ENCODE measurements around the gene DOK3.

DOK3 gene

DNA sequence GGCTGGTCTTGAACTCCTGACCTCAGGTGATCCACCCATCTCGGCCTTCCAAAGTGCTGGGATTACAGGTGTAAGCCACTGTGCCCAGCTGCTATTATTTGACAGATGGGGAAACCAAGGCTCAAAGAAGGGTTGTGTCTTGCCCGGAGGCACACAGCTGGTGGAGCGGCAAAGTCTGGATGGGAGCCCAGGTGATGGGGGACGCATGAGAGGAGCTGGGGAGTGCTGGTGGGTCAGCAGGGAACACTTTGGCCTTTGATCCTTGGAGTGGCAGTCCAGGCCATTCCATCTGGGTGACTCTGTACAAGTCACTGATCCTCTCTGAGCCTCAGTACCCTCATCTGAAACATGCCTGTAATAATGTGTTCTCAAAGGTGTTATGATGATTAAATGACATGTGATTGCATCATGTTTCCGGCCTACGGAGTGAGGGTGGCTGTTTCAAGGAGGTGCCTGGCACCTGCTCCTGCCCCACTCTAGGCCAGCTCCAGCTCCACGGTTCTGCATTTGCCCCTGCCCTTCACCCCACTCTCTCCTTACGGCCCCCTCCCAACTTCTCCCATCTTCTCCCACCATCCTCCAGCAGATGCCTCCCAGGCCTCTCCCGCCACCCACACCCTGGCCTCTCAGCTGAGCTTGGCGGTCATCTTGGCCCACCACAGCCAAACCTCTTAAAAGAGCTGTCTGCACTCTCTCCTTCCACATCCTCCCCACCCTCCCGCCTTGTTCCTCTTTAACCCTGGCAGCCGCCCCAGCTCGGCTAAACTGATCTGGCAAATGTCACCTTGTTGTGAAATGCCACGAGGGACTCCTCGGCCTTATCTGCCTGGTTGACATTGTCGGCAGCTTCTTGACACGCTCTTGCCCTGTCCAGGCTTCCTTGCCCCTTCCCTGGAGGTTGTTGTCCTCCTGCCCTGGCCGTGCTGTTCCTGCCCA, 30.6 kb downstream of the DOK3 start:
- no peak for DNase-seq

DNA sequence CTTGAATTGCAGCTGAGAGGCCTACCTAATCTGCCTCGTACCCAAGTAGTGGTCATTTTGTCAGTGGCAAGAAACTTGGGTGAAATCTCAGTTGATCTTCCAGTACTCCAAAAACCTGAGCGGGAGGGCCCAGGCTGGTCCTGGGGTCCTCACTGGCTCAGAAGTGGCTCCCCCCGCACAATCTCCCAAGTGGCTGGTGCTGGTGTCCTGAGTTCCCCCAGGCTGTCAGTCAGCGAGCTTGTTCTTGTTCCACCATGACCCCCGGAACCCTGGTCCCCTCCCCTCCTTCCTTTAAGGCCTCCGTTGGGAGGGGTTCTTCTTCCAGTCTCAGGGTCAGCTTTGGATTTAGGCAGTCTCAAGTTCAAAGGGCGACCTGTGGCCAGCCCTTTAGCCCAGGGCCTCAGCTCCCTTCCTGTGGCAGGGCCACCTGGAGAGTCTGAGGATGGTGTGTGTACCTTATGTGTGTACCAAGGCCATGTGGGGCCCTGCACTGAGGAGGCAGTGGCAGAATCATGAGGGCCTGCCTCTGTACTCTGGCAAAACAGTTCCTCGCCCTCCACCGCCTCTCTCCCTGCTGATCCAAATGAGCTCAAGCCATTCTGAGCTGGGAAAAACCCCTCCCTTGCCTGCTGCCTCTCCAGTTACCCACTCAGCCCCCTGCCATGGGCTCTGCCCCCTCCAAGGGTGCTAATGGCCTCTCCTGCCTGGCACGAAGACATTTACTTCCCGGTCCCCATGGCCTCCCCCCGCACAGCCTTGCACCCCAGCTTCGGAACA, 31.7 kb downstream of the DOK3 start:
- DNase-seq, result no peak

DNA sequence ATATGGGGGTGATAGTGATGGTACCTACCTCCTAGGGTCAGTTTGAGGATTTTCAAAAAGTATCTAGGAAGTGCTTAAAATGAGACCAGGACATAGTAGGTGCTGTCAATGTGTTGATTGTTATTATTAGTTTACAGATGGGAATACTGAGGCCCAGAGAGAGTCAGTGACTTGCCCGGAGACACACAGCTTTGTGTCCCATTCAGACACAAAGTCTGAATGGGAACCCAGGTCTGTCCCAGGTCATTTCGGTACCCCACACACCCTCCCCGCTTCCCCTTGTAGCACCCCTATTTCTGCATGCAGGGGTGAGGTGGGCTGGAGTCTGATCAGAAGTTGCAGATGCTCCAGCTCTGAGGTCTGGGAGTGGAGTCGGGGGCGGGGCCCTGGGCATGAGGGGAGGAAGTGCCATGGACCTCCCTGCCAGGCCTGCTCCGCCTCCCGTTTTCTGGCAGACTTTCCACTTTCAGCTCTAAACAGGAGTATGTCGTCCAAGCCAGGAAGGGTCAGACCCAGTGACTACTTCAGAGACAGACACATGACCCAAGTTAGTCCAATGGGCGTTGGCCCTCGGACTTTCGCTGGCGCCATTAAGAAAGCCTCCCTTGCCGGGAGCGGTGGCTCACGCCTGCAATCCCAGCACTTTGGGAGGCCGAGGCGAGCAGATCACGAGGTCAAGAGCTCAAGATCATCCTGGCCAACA, 32.9 kb downstream of the DOK3 start:
- no peak for DNase-seq

DNA sequence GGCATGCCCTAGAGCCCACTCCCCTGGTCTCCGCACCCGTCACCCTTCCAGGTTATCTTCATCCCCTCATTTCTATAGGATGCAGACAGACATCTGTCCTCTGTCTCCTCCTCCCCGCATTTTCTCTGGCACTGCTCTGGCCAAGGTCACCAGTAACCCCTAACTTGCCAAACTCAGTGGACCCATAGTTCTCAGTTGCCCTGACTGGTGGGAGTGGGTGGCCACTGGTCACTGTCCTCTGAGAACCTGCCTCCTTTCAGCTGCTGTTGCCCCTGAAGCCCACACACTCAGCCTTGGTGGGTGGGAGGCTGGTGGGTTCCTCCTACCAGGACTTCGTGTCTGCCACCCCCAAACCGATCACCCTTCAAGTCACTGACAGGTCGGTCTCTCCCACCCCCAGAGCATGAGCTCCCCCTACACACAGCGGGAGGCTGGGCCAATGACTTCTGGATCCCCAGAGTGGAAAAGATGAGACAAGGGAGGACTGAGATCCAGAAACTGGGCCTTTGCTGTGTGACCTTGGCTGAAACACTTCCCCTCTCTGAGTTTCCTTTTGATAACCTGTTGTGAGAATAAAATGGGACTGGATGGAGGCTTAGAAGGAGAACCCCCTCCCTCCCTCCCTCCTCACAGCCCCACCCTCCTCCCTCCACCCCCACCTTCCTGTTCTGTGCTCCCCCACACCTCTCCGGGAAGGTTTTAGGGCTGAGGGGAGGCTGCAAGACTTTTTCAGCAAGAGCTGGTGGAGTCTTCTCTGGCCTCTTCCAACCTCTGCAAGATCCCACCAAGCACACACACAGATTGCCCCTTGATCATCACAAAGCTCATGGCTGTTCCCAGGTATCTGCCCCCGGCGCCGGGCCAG, 33.8 kb downstream of the DOK3 start:
- DNase-seq, result no peak

DNA sequence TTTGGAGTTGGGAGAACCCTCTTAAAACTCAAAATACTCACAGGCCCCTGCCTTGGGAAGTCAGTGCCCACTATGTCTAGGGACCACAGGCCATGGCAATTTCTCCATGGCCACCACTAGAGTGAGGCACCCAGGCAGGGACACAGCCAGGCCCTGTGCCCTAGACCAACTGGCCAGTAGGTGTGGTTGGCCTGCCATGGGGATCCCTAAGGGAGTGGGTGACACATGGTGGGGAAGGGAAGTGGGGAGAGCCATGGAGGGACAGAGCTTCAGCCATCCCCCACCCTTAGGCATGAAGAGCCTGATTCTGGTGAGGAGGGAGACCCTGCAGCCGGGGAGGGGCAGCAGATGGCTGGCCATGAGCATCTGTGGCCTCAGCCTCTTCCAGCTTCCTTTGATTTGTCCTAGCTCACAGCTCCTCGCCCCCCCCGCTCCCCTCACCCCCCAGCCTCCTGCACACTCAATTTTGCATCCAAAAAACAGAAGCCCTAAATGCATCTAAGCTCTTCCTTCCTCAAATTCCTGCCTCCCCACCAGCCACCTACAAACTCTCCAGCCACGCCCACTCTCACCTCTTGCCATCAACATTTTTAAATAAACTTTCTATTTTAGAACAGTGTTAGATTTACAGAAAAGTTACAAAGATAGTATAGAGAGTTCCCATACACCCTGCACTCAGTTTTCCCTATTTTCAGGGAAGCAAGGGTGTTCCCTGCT, 34.6 kb downstream of the DOK3 start:
- no peak for DNase-seq

DNA sequence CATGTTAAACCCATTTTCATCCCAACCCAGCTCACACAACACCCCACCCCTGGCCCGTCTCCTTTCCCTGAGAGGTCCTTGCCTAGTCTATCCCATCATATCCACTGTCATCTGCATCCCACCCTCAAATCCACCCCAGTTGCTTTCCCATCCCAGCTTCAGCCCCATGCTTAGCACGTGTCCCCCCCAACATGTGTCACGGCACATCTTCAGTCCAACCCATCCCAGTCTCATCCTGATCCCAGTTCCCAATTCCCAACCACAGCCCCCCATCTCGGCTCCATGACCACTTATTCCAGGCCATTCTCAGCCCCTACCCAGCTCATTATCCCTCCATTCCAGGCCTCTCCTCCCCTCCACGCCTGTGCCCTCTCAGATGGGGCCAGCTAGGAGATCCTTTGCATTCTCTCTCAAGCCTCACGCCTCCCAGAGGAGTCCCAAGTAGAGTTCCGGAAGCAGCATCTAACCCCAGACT, 35.6 kb downstream of the DOK3 start:
- DNase-seq, result no peak

DNA sequence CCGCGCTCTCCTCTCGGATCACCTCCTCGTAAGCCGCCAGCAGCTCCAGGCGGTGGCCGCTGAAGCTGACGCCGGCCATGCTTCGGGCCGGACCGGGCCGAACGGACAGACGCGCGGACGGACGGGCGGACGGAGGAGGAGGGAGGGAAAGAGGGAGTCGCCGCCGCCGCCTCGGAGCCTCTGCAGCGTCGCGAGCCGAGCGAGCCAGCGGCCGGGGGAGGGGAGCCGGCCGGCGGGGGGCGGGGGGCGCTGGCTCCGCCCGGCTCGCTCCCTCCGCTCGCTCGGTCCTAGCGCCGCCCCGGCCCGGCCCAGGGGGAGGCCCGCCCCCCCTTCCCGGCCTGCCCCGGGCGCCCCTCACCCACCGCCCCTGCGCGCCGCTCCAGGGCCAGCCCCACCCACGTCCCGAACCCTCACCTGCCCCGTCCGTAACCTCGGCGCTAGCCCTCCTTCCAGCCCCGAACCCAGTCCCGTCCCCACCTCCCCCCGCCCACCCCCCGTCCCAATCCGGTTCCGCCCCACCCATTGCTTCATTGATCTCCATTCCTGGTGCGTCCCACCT, 36.1 kb downstream of the DOK3 start, which contains the start of gene DBN1:
TSS of gene DBN1 (minus strand) at position 192 of the 559 bp plus-strand sequence. CDS start at position 79, 113 bp downstream.
- peak; percentile 47 for DNase-seq

DNA sequence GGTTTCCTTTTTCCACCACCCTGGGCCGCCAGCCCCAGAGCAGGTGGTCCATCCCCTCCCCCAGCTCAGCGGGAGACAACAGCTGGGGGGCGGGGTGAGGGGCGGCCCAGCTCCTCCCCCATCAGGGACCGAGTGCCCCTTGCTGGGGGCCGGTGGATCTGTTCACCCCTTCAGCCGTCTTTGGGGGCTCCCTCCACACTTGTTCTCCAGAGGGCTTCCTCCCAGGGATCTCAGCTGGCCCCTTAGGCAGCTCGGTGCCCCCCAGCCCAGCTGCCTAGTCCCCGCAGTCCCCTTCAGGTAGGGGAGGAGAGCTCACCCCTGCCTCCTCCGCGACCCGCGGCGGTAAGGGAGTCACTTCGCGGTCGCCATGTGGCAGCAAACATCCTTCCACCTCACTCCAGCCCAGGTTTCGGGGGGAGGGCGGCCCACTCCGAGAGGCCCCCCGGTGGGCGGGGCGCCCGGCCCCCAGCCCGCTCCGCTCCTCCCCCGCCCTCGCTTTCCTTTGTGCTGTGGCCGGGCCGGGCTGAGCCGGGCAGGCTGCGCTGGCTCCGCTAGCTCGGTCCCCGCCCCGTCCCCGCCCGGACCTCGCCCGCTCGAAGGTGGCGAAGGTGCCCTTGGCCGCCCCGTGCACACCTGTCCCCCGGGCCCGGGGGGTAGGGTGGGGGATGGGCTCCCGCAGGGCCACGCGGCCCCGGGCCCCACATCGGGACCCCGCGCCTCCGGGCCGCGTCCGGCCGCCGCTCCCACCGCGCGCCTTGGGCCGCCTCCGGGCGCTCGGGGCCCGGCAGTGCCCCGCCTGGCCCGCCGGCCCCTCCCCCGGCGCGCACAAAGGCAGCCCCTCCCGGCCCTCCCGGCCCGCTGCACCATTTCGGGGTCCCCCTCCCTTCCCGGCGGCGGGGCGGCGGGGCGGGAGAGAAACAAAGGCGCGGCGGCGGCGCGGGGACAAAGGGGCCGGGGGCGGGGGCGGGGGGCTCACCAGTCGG, 36.9 kb downstream of the DOK3 start:
- no peak for DNase-seq

DNA sequence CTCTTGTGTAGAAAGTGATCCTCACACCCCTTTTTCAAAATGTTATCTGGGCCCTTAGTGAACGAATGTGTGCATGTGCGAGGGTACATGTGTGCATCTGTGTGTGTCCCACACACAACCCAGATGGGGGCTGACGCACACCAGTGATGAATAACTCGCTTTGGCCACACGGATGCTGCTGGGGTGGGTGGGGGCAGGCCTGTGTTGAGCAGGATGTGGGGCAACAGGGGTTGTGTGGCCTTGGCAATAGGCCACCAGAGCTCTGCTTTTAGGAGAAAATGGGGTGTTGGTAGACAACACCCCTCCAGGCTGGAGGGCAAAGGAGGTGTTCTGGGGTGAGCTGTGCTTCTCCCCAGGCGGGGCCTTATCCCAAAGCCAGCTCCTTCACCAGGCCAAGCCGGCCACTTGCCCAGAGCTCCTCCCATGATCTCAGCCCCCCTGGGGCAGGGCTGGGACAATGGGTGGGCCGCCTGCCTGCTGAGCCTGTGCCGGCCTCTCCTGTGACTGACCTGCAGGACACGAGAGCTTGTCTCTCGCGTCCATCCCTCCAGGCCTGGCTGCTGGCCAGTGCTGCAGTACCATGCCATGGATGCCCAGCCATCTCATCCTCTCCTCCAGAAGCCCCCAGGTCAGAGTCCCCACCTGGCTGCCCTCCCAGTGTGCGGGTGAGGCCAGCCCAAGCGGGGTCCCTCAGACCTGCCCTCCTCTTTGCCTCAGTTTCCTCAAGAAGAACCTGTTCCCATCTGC, 37.8 kb downstream of the DOK3 start:
- no peak for DNase-seq

DNA sequence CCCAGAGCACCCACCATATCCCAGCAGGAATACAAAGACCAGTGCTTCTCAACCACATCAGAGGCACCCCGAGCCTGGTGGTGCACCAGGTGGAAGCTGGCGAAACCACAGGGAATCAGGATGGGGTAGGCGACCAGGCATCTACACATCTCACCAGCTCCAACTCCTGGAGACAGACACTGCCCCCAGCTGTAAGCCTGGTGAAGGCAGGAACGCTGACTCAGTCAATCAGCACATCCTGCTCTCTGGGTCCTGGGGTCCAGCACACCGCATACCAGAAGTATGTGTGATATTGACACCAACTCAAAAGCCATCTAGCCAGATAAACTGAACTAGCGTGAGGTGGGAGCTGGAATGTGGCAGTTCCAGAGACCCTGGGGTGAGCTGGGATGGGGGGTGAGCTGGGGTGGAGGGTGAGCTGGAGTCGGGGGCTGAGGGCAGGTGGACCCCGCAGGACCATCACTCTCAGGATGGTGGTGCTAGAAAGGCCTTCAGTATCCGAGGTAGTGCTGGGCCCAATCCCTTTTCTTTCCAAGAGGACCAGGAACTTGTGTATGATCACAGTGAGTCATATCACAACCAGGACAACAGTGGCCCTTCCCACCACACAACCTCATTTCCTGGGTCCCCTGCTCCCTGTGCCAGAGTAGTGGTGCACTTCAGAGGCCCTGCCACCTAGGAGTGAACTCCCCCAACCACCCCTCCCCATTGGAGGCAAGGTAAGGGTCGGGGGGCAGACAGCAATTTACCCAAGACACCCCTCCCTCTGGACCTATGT, 38.7 kb downstream of the DOK3 start:
- DNase-seq, result no peak

DNA sequence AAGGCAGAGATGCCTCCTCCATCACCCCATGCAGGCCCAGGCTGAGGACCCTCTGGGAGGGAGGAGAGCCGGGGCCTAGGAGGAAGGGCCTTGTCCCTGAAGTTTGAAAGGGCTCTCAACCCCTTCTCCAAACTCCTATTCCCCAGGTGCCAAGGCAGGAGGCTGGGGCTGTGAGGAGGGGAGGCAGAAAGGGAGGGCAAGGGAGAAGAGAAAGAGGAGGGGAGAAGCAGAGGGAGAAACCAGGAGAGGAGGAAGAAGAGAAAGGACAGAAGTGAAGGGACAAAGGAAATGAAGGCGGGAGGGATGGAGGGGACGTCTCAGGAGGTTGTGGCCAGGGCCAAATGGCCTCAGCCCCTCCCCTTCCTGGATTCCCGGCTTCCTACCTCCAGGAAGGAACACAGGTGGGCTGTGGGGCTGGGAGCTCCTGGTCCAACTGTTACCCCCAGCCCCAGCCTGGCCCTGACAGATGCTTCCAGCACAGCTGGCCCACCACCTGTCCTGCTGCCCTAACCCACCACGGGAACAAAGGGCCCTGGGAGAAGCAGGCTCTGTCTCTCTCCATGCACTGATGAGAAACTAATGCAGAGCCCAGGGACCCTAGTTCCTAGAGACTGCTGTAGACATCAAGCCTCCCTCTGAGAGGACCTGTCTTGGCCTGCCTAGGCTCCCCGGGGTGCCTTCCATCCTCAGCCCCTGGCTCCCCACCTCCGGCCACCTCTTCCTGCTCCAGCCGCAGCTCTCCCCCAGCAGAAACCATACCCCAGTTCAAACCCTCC, 39.7 kb downstream of the DOK3 start:
- no peak for DNase-seq

DNA sequence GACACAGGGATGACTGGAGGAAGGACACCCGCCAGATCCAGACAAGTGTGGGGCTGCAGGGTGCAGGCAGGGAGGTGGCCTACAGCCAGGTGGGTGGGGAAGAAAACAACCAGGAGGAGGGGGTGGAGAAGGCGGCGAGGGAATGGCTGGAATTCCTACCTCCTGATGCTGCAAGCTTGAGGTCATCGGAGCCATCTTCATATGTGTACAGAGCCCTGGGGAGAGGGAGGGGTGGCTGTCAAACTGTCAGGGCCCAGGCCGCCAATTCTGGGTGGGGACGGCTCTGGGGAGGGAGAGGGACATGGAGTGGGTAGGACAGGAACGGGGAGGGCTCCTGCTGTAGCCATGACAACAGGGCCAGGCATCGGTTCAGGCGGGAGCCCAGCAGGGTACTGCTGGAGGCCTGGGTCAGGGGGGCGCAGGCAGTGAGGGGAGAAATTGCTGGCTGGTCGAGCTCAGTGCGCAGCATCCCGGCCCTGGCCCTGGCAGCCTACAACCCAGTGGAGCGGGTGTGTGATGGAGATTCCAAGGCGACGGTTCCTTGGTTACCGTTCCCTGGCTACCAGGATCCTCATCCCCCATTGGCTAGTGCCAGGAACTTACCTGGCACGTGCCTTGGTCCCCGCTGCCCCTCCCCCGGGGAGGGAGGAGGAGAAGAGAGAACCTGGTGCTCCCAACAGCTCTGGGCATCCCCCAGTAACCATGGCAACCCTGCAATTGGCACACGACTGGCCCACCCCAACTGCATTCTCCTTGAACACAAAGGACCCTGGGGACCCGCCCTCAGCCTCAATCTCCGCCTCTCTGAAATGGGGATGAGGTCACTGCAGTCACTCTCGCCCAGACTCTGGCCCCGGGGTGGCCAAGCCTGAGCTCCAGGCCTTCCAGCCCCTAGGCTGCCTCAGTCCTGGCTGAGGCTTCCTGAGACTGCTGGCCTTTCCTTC, 40.7 kb downstream of the DOK3 start:
- DNase-seq, result peak; percentile 37

DNA sequence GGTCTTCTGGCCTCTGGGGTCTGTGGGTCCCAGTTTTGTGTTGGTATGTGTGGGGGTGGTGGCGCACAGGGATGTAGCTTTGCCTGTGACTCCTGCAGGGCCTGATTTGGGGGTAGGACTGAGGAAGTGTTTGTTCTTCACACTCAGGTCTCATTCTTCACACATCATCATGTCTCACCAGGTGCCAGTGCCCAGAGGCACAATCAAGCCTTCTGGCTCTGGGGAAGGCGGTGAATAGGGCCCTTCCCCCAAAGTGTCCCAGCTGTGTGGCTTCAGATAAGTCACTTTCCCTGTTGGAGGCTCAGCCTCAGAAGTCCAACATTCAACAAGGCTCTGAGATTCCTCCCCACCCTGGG, 41.3 kb downstream of the DOK3 start:
- no peak for DNase-seq

DNA sequence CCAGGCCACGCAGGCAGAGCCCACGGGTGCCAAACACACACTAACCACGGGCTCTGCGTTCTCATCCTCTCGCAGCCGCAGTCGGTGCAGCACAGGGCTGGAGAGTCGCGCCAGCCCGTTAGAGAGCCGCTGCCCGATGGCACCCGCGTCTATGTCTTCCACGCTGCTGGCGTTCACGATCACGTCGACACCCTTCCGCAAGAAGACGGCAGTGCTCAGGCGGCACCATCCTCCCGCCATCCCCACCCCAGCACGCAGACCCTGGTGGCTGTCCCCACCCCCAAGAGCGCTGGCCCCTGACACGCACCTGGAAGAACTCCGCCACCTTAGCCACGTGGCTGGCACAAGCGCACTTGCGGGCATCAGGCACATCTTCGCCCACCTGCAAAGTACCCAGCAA, 42.2 kb downstream of the DOK3 start:
- no peak for DNase-seq

DNA sequence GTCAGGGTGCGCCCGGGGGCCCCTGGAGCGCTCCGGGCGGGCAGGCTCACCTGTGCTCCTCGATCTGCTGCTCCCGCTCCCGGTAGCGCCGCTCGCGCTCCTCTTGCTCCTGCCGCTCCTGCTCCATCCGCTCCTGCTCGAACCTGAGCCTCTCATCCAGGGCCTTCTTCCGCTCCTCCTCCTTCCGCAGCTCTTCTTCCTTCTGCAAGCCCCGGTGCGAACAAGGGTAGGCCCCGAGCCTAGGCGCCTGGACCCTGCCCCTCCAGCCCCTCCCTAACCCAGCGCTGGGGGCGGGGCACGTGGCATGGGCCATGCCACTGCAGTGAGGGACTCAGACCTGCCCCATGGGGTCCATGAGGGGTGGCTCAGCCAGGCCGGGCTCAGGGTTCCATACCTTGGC, 42.8 kb downstream of the DOK3 start:
- no peak for DNase-seq

DNA sequence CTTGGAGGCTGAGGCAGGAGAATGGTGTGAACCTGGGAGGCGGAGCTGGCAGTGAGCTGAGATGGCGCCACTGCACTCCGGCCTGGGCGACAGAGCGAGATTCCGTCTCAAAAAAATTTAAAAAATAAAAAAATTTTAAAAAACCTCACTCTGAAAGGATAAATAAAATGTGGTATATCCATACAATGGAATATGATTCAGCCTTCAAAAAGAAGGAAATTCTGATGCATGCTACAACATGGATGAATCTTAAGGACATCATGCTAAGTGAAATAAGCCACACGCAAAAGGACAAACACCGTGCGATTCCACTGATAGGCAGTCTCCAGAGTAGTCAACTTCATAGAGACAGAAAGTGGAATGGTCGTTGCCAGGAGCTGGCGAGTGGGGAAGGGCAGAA, 44.6 kb downstream of the DOK3 start:
- DNase-seq, result no peak

Data from kidney glomerular epithelial cell (primary cell).